Heart left ventricle (tissue), 16 donors: ENCODE data around the gene SLC6A7. TPM values are rescaled to one million over a fixed set of nuclear protein-coding genes. Genes with fewer than 3 reads are reported as not detected.

Experiments
- ATAC-seq, 4 donors: fragments of 200-7000 bp; cut with Tn5 transposase; one replicate each; pipeline ENCODE4 v1.9.1; 2020 to 2022; ENCODE audit warnings: moderate library complexity in 4 of 4, mild to moderate bottlenecking in 3 of 4, moderate number of reproducible peaks in 1 of 4
- DNase-seq, 5 donors: peaks; one replicate each; pipeline ENCODE4 v3.0.0-alpha.2; 2020
- H3K27ac ChIP-seq, 12 donors: fragments of 200-600 bp; sonication (generic) in 4 of 12; one replicate each; pipeline versions ENCODE4 v1.5.0 to v1.8.0; 2016 to 2022; ENCODE audit warnings: mild to moderate bottlenecking in 2 of 12
- H3K27me3 ChIP-seq, 9 donors: fragments of 200-600 bp; sonication (generic) in 2 of 9; one replicate each; pipeline versions ENCODE4 v1.5.1 to v1.8.0; 2016 to 2022; ENCODE audit warnings: mild to moderate bottlenecking in 3 of 9
- H3K36me3 ChIP-seq, 9 donors: fragments of 200-600 bp; sonication (generic) in 2 of 9; one replicate each; pipeline versions ENCODE4 v1.5.0 to v1.8.0; 2018 to 2022; ENCODE audit warnings: mild to moderate bottlenecking in 2 of 9
- H3K4me1 ChIP-seq, 12 donors: fragments of 200-600 bp; sonication (generic) in 4 of 12; one replicate each; pipeline versions ENCODE4 v1.5.0 to v1.8.0; 2016 to 2022; ENCODE audit warnings: mild to moderate bottlenecking in 3 of 12
- H3K4me3 ChIP-seq, 12 donors: fragments of 200-600 bp; sonication (generic) in 4 of 12; one replicate each; pipeline versions ENCODE4 v1.5.0 to v1.8.0; 2017 to 2022; ENCODE audit warnings: mild to moderate bottlenecking in 9 of 12, moderate library complexity in 4 of 12
- H3K9me3 ChIP-seq, 12 donors: fragments of 200-600 bp; sonication (generic) in 4 of 12; one replicate each; pipeline versions ENCODE4 v1.5.0 to v1.8.0; 2016 to 2022; ENCODE audit warnings: mild to moderate bottlenecking in 1 of 12
- CTCF ChIP-seq, 12 donors: fragments of 200-600 bp; sonication (generic) in 4 of 12; IDR thresholded peaks; one replicate each; pipeline versions ENCODE4 v1.5.0 to v1.8.0; 2018 to 2022; ENCODE audit warnings: antibody characterized with exemption in 12 of 12, mild to moderate bottlenecking in 5 of 12
- POLR2A ChIP-seq, 2 donors: fragments of 450-650 bp; IDR thresholded peaks; one replicate each; pipeline ENCODE4 v1.6.1; 2017; ENCODE audit warnings: antibody characterized with exemption in 2 of 2, mild to moderate bottlenecking in 2 of 2, moderate library complexity in 2 of 2
- WGBS, 4 donors: extraction: QIAGEN DNeasy Blood & Tissue Kit in 2 of 4; methylation state at CpG; one replicate each; pipeline versions ENCODE4 v1.1.5 to v1.1.7; 2013 to 2018; 5-methylcytosine and 5-hydroxymethylcytosine counted together
- intact Hi-C, 10 donors: fragments of 100-400 bp; cut with DNase I; formaldehyde crosslinking; loops; one replicate each; pipeline versions ENCODE4 v1.11.1 to v1.14.2; 2022
- polyA plus RNA-seq, 2 donors: library from polyadenylated mRNA; stranded (reverse); fragments of 200-250 nt; gene quantifications; one replicate each; pipeline ENCODE4 v1.2.3, GENCODE V29; 2013
- total RNA-seq, 9 donors: library from RNA; depleted of rRNA in 2 of 9; stranded (reverse); fragments of >200 nt in 2 of 9; fragmentation: NEBNext Ultra II Directional in 3 of 9; extraction: Animal tissue kit (Norgen Biotek cat#: 25700) in 3 of 9; gene quantifications; one replicate each; pipeline versions ENCODE4 v1.1.0 to v1.2.4, GENCODE V29; 2016 to 2023
- donor health status: ischemic (EF 13 %, LVEDD 7.1; RV severe dilation, severe dysfunction).
- donor health status: healthy with polysubstance abuse.
- donor health status: DM: no; HTN: yes; CAD: no.
- donor health status: DM: no; HTN: no; CAD: no.
- donor health status: ischemic (EF 25% LVEDD 6.9; RV normal size, moderate dysfunction).
- donor health status: ischemic (EF 25% LVEDD 5.7; RV mildly dilated, moderate dysfunction).
- donor health status: healthy.
- donor health status: DM: yes; HTN: yes; CAD: no.
- donor health status: ischemic (EF 35%, LVEDD 5.7; RV mildly dilated, moderate dysfunction).
- donor health status: nonischemic (EF 11% LVEDD 7.7; RV severe dilation, severe dysfunction).
- donor health status: DM: yes; HTN: yes; CAD: no.
- donor health status: PGD.
- donor health status: ischemic (EF 29% LVEDD 5.4; RV normal size, mild dysfunction).
- donor health status: nonischemic (EF 23%, LVEDD 6.1; RV moderate dilation, normal function).

The SLC6A7 gene
- total and polyA plus RNA-seq, 11 donors = not detected

GRCh38 chr5:150144246-150144801 is 45.5 kb upstream of the SLC6A7 start:
- peak in 1 of 2 donors; percentile 22 for TF ChIP-seq POLR2A (IDR thresholded peaks at IDR 0.05)
- no peak for TF ChIP-seq CTCF (IDR thresholded peaks at IDR 0.05)
- H3K9me3 ChIP-seq = no peaks in the 10 kb centered on the region
- WGBS, 4 donors = 47 to 56% (median 51%) methylated on average over 14 of the region's 14 CpGs
- peak overlapping the region; percentile 74 to 96 (median 86) for H3K27ac ChIP-seq
- intact Hi-C loops = no loop called here
- DNase-seq (peak; percentile 84 to 91 (median 86)), ATAC-seq (peak; percentile 52 to 73 (median 66))
- H3K36me3 ChIP-seq = peaks cover 0 to 11% (median 0%) of the 10 kb centered on the region in 9 donors
- peaks cover 0 to 88% (median 59%) of the 10 kb centered on the region in 12 donors for H3K4me1 ChIP-seq
- H3K27me3 ChIP-seq = no peaks in the 10 kb centered on the region
- peak overlapping the region in 9 of 12 donors; percentile 5 to 39 (median 21) for H3K4me3 ChIP-seq

- intact Hi-C loops = no loop called here
- no peak for ATAC-seq
- WGBS, 4 donors = 36 to 54% (median 43%) methylated on average over 3 to 4 of the region's 4 CpGs
- peaks cover 0 to 7% (median 0%) of the 10 kb centered on the region in 9 donors for H3K36me3 ChIP-seq
- peak overlapping the region in 4 of 12 donors; percentile 15 to 39 (median 36) for H3K4me3 ChIP-seq
- H3K27me3 ChIP-seq = no peaks in the 10 kb centered on the region
- no peaks in the 10 kb centered on the region for H3K9me3 ChIP-seq
- H3K27ac ChIP-seq = peak overlapping the region; percentile 47 to 96 (median 84)
- TF ChIP-seq POLR2A (IDR thresholded peaks at IDR 0.05) (no peak), CTCF (IDR thresholded peaks at IDR 0.05) (no peak)
- DNase-seq = no peak
- peaks cover 0 to 86% (median 55%) of the 10 kb centered on the region in 12 donors for H3K4me1 ChIP-seq
These were observed 45.0 kb upstream of the SLC6A7 start for GRCh38 chr5:150144879-150145278.

- Histone ChIP-seq H3K27ac (peak overlapping the region in 11 of 12 donors; percentile 2 to 96 (median 85)), H3K4me1 (peaks cover 0 to 82% (median 42%) of the 10 kb centered on the region in 12 donors), H3K9me3 (no peaks in the 10 kb centered on the region), H3K36me3 (peaks cover 0 to 13% (median 0%) of the 10 kb centered on the region in 9 donors), H3K4me3 (peak overlapping the region in 2 of 12 donors; percentile 73 to 81), H3K27me3 (no peaks in the 10 kb centered on the region)
- intact Hi-C loops = no loop called here
- TF ChIP-seq POLR2A (IDR thresholded peaks at IDR 0.05) (no peak), CTCF (IDR thresholded peaks at IDR 0.05) (no peak)
- DNase-seq = no peak
- no peak for ATAC-seq
- WGBS, 4 donors = 84 to 92% (median 87%) methylated on average over 5 of the region's 5 CpGs
These were observed 43.6 kb upstream of the SLC6A7 start for GRCh38 chr5:150146235-150146634.

GRCh38 chr5:150146862-150147601 is 42.8 kb upstream of the SLC6A7 start:
- ATAC-seq (no peak), DNase-seq (no peak)
- H3K36me3 ChIP-seq = peaks cover 0 to 11% (median 0%) of the 10 kb centered on the region in 9 donors
- peak overlapping the region in 8 of 12 donors; percentile 10 to 81 (median 24) for H3K4me3 ChIP-seq
- WGBS, 4 donors = 79 to 89% (median 82%) methylated on average over 6 to 14 of the region's 14 CpGs
- TF ChIP-seq POLR2A (IDR thresholded peaks at IDR 0.05) = no peak
- TF ChIP-seq CTCF (IDR thresholded peaks at IDR 0.05) = no peak
- intact Hi-C loops = no loop called here
- H3K9me3 ChIP-seq = no peaks in the 10 kb centered on the region
- no peaks in the 10 kb centered on the region for H3K27me3 ChIP-seq
- H3K4me1 ChIP-seq = peaks cover 0 to 75% (median 37%) of the 10 kb centered on the region in 12 donors
- peak overlapping the region in 11 of 12 donors; percentile 2 to 96 (median 82) for H3K27ac ChIP-seq
